Measurements from ENCODE around the gene EFNA5. TPM values are rescaled to one million over a fixed set of nuclear protein-coding genes. Genes with fewer than 3 reads are reported as not detected.

The EFNA5 gene
- total RNA-seq, 4 donors from 2014 or later: 2.8 to 5.7 (median 3.7) TPM

GRCh38 chr5:107396351-107396690 is 274.4 kb downstream of the EFNA5 start:
- WGBS: 100% methylated on average over 1 of the region's 1 CpG
- Histone ChIP-seq H3K4me1 (no peaks in the 10 kb centered on the region), H3K4me3 (no peak overlapping the region), H3K36me3 (no peaks in the 10 kb centered on the region), H3K27ac (replicated peaks in 1 of 4) (no peak overlapping the region), H3K9me3 (no peaks in the 10 kb centered on the region), H3K27me3 (no peaks in the 10 kb centered on the region)
- intact Hi-C loops (cut with DNase I): no loop called here
- no peak for TF ChIP-seq EP300 (IDR thresholded peaks at IDR 0.05)
- TF ChIP-seq POLR2A (IDR thresholded peaks at IDR 0.05; ENCODE audit: low read depth): no peak
- TF ChIP-seq POLR2AphosphoS5 (IDR thresholded peaks at IDR 0.05): no peak
- no peak for TF ChIP-seq CTCF (IDR thresholded peaks at IDR 0.05)
- DNase-seq (ENCODE audit: extremely low spot score): no peak

- Histone ChIP-seq H3K27me3 (no peaks in the 10 kb centered on the region), H3K36me3 (no peaks in the 10 kb centered on the region), H3K9me3 (no peaks in the 10 kb centered on the region), H3K4me1 (no peaks in the 10 kb centered on the region), H3K27ac (replicated peaks in 1 of 4) (no peak overlapping the region), H3K4me3 (no peak overlapping the region)
- no peak for DNase-seq (ENCODE audit: extremely low spot score)
- intact Hi-C loops (cut with DNase I): no loop called here
- WGBS: 91% methylated on average over 5 of the region's 5 CpGs
- TF ChIP-seq POLR2AphosphoS5 (IDR thresholded peaks at IDR 0.05) (no peak), CTCF (IDR thresholded peaks at IDR 0.05) (no peak), POLR2A (IDR thresholded peaks at IDR 0.05; ENCODE audit: low read depth) (no peak), EP300 (IDR thresholded peaks at IDR 0.05) (no peak)
These were observed 274.9 kb downstream of the EFNA5 start for GRCh38 chr5:107395632-107396350.

GRCh38 chr5:107393851-107394250 is 276.9 kb downstream of the EFNA5 start:
- H3K36me3 ChIP-seq: no peaks in the 10 kb centered on the region
- H3K9me3 ChIP-seq: no peaks in the 10 kb centered on the region
- peaks cover 7 to 11% (median 9%) of the 10 kb centered on the region in 4 donors for H3K4me1 ChIP-seq
- intact Hi-C loops (cut with DNase I): no loop called here
- DNase-seq (ENCODE audit: extremely low spot score): no peak
- no peak overlapping the region for H3K27ac ChIP-seq (replicated peaks in 1 of 4)
- WGBS: 84% methylated on average over 2 of the region's 2 CpGs
- H3K27me3 ChIP-seq: no peaks in the 10 kb centered on the region
- no peak overlapping the region for H3K4me3 ChIP-seq
- TF ChIP-seq POLR2A (IDR thresholded peaks at IDR 0.05; ENCODE audit: low read depth) (no peak), EP300 (IDR thresholded peaks at IDR 0.05) (no peak), CTCF (IDR thresholded peaks at IDR 0.05) (no peak), POLR2AphosphoS5 (IDR thresholded peaks at IDR 0.05) (no peak)

GRCh38 chr5:107391787-107392186 is 278.9 kb downstream of the EFNA5 start:
- no peak for DNase-seq (ENCODE audit: extremely low spot score)
- TF ChIP-seq CTCF (IDR thresholded peaks at IDR 0.05) (no peak), EP300 (IDR thresholded peaks at IDR 0.05) (no peak), POLR2AphosphoS5 (IDR thresholded peaks at IDR 0.05) (no peak), POLR2A (IDR thresholded peaks at IDR 0.05; ENCODE audit: low read depth) (no peak)
- Histone ChIP-seq H3K27me3 (no peaks in the 10 kb centered on the region), H3K4me3 (no peak overlapping the region), H3K4me1 (peaks cover 15 to 20% (median 18%) of the 10 kb centered on the region in 4 donors), H3K9me3 (no peaks in the 10 kb centered on the region), H3K36me3 (no peaks in the 10 kb centered on the region), H3K27ac (replicated peaks in 1 of 4) (no peak overlapping the region)
- intact Hi-C loops (cut with DNase I): no loop called here
- WGBS: 96% methylated on average over 5 of the region's 5 CpGs

- H3K4me1 ChIP-seq: peaks cover 15 to 20% (median 18%) of the 10 kb centered on the region in 4 donors
- WGBS: 58% methylated on average over 1 of the region's 1 CpG
- H3K4me3 ChIP-seq: no peak overlapping the region
- no peak overlapping the region for H3K27ac ChIP-seq (replicated peaks in 1 of 4)
- TF ChIP-seq EP300 (IDR thresholded peaks at IDR 0.05): no peak
- no peak for TF ChIP-seq POLR2AphosphoS5 (IDR thresholded peaks at IDR 0.05)
- no peak for TF ChIP-seq POLR2A (IDR thresholded peaks at IDR 0.05; ENCODE audit: low read depth)
- TF ChIP-seq CTCF (IDR thresholded peaks at IDR 0.05): no peak
- intact Hi-C loops (cut with DNase I): no loop called here
- DNase-seq (ENCODE audit: extremely low spot score): no peak
- H3K9me3 ChIP-seq: no peaks in the 10 kb centered on the region
- no peaks in the 10 kb centered on the region for H3K36me3 ChIP-seq
- no peaks in the 10 kb centered on the region for H3K27me3 ChIP-seq
These were observed 281.0 kb downstream of the EFNA5 start for GRCh38 chr5:107389775-107390148.
